SJCRH30 (cell line): ENCODE results near the gene INPP5K. TPM values are rescaled to one million over a fixed set of nuclear protein-coding genes. Genes with fewer than 3 reads are reported as not detected.

Source experiments
- DNase-seq, 2 experiments: peaks; one replicate each; pipeline ENCODE4 v3.0.0-alpha.2; 2015 to 2020
- H3K27ac ChIP-seq: fragments of 250-450 bp; sonication (Bioruptor Pico); 2 replicates; pipeline ENCODE4 v1.5.1; 2020; ENCODE audit warnings: mild to moderate bottlenecking, moderate library complexity
- H3K27me3 ChIP-seq: fragments of 250-450 bp; sonication (Bioruptor Pico); 2 replicates; pipeline ENCODE4 v1.5.1; 2020; ENCODE audit warnings: mild to moderate bottlenecking, moderate library complexity
- H3K36me3 ChIP-seq: fragments of 250-450 bp; sonication (Bioruptor Pico); 2 replicates; pipeline ENCODE4 v1.5.1; 2020; ENCODE audit warnings: mild to moderate bottlenecking, moderate library complexity
- H3K4me1 ChIP-seq: fragments of 250-450 bp; sonication (Bioruptor Pico); 2 replicates; pipeline ENCODE4 v1.5.1; 2020; ENCODE audit warnings: mild to moderate bottlenecking, moderate library complexity
- H3K4me3 ChIP-seq: fragments of 250-450 bp; sonication (Bioruptor Pico); 2 replicates; pipeline ENCODE4 v1.5.1; 2020; ENCODE audit warnings: mild to moderate bottlenecking, moderate library complexity
- H3K9me3 ChIP-seq: fragments of 250-450 bp; sonication (Bioruptor Pico); replicated peaks from 2 replicates; pipeline ENCODE4 v1.5.1; 2020; ENCODE audit warnings: mild to moderate bottlenecking, moderate library complexity
- total RNA-seq: library from RNA; depleted of rRNA; stranded (reverse); fragments of >200 nt; shearing (Covaris generic); gene quantifications from 2 replicates; pipeline ENCODE4 v1.2.3, GENCODE V29; 2014

INPP5K gene
- total RNA-seq, 1 experiment from 2014 or later = 9.7 TPM

DNA sequence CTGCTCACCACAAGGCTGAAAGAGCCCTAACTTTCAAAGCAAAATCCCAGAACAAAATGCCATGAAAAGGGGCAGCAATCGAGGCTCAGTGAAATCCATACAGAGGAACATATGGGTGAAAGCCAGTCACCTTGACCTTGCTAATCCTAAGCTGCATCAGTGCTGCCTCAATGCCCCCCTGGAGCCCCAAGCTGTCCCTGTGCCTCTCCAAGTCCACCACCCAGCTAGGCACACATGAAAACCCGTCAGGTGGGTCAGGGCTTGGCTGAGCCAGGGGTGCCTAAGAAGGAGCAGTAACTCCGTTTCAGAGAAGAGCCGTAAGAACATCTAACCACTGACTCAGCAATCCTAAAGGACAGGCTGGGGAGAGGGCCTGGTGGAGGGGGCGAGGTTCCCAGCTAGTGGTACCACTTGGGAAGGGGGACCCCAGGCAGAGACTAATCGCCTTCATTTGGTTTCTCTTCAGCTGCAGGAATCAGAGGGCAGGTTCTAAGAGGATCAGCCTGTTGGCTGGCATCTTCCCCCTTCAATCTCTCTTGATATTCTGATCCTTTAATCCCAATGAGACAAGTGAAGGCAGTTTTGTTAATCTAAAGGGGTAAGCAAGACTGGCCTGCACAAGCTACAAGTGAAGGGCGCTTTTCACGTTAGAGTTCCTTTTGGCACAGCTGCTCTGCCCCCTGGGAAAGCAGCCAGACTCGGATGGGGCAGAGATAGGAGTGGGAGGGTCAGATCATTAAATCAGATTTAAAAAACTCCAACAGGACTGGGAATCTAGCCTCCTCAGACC, 38.5 kb upstream of the INPP5K start:
- no peaks in the 10 kb centered on the region for H3K9me3 ChIP-seq
- no peak for DNase-seq
- no peak overlapping the region for H3K4me3 ChIP-seq
- H3K36me3 ChIP-seq = no peaks in the 10 kb centered on the region
- H3K27me3 ChIP-seq = no peaks in the 10 kb centered on the region
- no peaks in the 10 kb centered on the region for H3K4me1 ChIP-seq
- no peak overlapping the region for H3K27ac ChIP-seq

DNA sequence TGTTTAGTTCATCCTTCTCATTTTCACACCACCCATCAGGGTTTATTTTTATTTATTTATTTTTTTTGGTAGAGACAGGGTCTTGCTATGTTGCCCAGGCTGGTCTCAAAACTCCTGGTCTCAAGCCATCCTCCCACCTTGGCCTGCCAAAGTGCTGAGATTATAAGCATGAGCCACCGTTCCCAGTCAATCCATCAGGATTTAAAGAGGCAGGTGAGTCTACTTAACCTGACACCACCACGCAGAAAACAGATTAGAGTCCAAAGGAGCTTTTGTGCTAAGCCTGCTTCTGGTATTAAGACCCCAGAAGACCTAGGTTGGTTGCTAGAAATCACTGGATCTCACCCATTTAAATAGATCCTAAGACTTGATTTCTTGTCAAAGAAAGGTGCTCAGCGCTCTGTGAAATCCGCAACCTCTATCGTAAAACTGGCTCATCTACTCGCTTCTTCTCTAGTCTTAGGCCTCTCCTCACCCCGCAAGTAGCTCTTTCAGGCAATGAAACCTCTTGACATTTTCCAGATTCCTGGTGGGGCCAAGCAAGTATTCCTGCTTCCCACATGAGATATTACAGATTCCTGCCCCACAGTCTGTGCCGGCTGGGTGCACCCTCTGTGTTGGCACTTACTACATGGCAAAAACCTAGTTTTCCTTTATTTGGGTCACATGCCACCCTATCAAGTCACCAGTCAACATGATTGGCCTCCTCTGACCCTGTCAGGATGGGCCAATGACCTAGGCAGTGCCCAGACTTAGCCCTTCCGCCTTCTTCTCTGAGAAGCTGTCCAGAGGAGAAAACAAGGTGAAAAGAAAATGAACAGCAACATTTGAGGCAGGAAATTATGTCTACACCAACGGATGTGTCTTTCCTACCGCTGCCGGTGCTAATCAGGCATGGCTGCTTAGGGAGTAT, 37.2 kb upstream of the INPP5K start:
- no peaks in the 10 kb centered on the region for H3K36me3 ChIP-seq
- no peaks in the 10 kb centered on the region for H3K27me3 ChIP-seq
- no peak for DNase-seq
- no peak overlapping the region for H3K4me3 ChIP-seq
- no peaks in the 10 kb centered on the region for H3K9me3 ChIP-seq
- no peaks in the 10 kb centered on the region for H3K4me1 ChIP-seq
- H3K27ac ChIP-seq = no peak overlapping the region

DNA sequence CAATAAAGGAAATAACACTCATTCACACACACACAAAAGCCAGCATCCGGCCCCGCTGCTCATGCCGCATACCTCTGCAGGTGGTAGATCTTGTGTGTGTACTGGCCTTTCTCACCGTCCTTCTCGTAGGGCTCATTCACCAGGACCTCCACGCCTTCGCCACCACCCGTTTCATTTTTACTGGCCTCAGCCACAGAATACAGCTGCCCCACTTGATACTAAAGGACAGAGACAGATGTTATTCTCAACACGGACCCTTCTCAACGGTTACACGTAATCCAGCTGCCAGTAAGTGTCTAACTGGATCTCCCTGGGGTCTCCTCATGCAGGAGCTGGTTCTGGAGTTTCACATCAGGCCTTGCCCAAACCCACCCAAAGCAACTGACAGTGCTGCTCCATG, 36.5 kb upstream of the INPP5K start:
- H3K27ac ChIP-seq = no peak overlapping the region

DNA sequence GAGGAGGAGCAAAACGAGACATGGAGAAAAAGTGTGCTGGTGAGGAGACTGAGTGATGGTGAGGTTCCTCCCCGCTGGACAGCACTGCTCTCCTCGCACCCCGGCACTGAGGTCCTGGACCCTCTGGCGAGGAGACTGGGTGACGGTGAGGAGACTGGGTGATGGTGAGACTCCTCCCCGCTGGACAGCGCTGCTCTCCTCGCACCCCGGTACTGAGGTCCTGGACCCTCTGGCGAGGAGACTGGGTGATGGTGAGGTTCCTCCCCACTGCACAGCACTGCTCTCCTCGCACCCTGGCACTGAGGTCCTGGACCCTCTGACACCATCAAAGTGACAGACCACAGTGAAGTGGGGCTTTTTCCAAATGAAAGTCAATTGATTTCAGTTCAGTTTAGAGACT, 35.3 kb upstream of the INPP5K start:
- no peak overlapping the region for H3K4me3 ChIP-seq
- DNase-seq = no peak
- no peaks in the 10 kb centered on the region for H3K4me1 ChIP-seq
- no peak overlapping the region for H3K27ac ChIP-seq
- no peaks in the 10 kb centered on the region; the same call in 1 of the 2 replicates for H3K36me3 ChIP-seq
- H3K27me3 ChIP-seq = no peaks in the 10 kb centered on the region
- no peaks in the 10 kb centered on the region for H3K9me3 ChIP-seq

More for the DNA sequence above, 36.5 kb upstream of the INPP5K start:
- no peaks in the 10 kb centered on the region for H3K27me3 ChIP-seq
- DNase-seq = peak in 1 of 2 experiments; percentile 49
- no peaks in the 10 kb centered on the region for H3K36me3 ChIP-seq
- H3K4me1 ChIP-seq = no peaks in the 10 kb centered on the region
- H3K9me3 ChIP-seq = no peaks in the 10 kb centered on the region
- H3K4me3 ChIP-seq = no peak overlapping the region

DNA sequence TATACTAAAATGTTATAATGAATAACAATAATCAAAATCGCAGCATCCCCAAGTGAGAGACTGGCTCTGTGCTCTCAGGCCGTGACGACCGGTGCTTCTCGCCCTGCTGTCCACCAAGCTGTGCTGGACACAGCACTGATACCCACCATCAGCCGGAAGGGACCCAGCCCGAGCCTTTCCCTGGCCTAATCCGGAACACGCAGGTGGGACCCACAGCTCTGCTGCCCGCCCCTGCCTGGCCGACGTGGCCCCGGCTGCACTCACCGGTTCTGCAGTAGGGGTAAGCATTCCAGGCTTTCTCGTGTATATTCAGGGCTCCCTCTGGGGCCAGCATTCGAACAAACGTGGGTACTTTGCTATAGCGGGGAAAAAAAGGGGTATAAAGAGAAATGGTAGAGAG, 31.6 kb upstream of the INPP5K start:
- Histone ChIP-seq H3K27ac (no peak overlapping the region), H3K36me3 (no peaks in the 10 kb centered on the region; the same call in 1 of the 2 replicates), H3K4me1 (no peaks in the 10 kb centered on the region), H3K9me3 (no peaks in the 10 kb centered on the region), H3K27me3 (no peaks in the 10 kb centered on the region), H3K4me3 (no peak overlapping the region)
- DNase-seq = no peak

DNA sequence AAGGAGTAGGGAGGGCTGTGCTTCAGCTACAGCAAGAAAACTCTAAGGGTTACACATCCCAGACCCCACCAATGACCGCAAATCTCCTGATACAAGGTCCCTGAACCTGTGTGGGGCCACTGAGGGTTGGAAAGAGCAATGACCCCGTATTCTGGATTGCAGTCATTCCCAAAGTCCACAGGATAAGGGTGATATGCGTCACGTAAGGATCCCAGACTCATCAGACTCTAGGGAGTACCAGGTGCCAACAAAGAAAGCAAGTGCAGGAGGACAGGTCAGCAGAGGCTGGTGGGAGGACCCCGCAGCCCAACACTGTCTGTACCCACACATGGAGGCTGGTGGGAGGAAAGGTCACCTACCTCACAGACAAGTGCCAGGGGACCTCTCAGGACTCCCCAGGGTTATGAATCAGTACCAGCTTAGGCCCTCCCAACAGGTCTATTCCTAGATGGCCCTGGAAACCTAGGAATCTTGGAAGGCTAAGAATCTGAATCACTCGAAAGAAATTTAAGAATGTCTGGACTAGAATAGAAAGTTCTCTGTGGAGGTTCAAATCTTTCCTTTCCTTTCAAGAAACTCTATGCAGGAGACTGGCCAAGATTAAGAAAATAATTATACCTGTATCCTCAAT, 30.0 kb upstream of the INPP5K start:
- H3K4me1 ChIP-seq = no peaks in the 10 kb centered on the region
- H3K27ac ChIP-seq = no peak overlapping the region
- H3K9me3 ChIP-seq = no peaks in the 10 kb centered on the region
- no peak for DNase-seq
- no peak overlapping the region for H3K4me3 ChIP-seq
- no peaks in the 10 kb centered on the region; the same call in 1 of the 2 replicates for H3K36me3 ChIP-seq
- H3K27me3 ChIP-seq = no peaks in the 10 kb centered on the region

DNA sequence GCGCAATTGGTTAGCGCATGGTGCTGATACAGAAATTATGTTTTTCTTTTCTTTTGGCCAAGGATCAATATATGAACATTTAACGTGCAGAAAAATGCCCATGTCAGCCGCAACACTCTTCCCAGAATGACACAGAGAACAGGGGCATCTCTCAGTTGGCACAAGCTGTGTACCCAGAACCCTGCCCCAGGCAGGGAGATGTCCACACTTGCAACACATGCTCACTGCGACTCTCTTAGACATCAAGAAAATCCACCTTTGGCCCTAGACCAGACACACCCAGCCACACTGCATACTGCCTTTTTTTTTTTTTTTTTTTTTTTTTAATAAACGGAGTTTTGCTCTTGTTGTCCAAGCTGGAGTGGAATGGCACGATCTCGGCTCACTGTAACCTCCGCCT, 29.2 kb upstream of the INPP5K start:
- no peaks in the 10 kb centered on the region for H3K9me3 ChIP-seq
- no peaks in the 10 kb centered on the region for H3K27me3 ChIP-seq
- no peak overlapping the region for H3K27ac ChIP-seq
- H3K4me1 ChIP-seq = no peaks in the 10 kb centered on the region
- H3K36me3 ChIP-seq = no peaks in the 10 kb centered on the region; the same call in 1 of the 2 replicates
- H3K4me3 ChIP-seq = no peak overlapping the region
- no peak for DNase-seq

DNA sequence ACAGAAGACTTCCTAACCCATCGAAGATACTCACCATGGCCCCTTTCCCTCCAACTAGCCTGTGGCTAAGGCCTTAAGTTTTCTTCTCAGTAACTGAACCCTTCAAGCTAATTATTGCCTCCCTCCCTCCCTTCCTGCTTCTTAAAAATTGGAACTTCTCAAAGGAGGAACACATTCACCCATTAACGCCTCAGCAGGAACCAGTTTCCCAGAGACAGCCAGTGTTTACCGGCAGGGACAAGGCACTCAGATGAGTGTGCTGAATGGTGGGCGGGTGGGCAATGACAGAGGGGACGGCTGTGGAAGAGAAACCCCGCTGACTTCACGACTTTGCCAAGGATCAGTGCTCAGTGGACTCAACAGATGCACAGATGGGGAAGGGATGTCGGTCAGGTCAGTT, 25.9 kb upstream of the INPP5K start:
- Histone ChIP-seq H3K36me3 (peaks cover 3% of the 10 kb centered on the region; the same call in 1 of the 2 replicates), H3K27me3 (no peaks in the 10 kb centered on the region), H3K27ac (no peak overlapping the region)

DNA sequence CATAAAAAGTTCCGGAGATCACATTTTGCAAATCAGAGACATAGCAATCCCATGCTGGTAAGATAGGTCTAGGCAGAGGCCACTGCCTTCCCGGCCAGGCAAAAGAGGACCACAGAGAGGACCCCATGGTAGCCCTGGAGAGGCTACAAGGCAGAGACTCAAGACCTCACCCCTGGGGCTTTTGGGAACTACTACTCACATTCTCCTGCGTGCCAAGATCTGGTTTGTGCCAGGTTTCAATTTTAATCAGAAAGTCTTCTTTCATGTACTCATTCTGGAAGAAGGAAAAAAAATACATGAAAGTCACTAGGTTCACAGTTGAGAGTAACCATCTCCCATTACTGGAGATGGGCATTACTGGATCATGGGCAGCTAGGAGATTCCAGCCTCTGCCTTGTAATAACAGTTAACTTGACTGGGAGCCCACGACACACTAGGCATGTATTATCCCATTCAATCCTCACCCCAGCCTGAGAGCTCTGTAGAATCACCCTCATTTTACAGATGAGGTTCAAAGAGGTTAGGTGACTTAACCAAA, 25.0 kb upstream of the INPP5K start:
- H3K36me3 ChIP-seq = peaks cover 3% of the 10 kb centered on the region; the same call in 1 of the 2 replicates
- DNase-seq = no peak
- H3K27me3 ChIP-seq = no peaks in the 10 kb centered on the region
- no peak overlapping the region for H3K27ac ChIP-seq
- H3K4me1 ChIP-seq = no peaks in the 10 kb centered on the region
- no peak overlapping the region for H3K4me3 ChIP-seq
- no peaks in the 10 kb centered on the region for H3K9me3 ChIP-seq

More for the DNA sequence above, 25.9 kb upstream of the INPP5K start:
- Histone ChIP-seq H3K4me3 (no peak overlapping the region), H3K4me1 (no peaks in the 10 kb centered on the region), H3K9me3 (no peaks in the 10 kb centered on the region)
- no peak for DNase-seq

DNA sequence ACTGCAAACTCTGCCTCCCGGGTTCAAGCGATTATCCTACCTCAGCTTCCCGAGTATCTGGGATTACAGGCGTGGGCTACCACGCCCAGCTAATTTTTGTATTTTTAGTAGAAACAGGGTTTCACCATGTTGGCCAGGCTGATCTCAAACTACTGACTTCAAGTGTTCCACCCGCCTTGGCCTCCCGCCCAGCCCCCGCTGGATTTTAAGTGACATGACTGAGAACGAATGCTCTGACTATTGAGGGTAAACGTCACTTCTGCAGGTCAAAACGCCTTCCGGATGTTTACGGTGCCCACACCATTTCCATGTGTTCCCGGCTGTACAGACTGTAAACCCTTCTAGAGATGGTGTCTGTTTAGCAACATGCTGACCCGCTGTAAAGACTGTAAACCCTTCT, 23.4 kb upstream of the INPP5K start:
- H3K4me1 ChIP-seq = no peaks in the 10 kb centered on the region
- H3K36me3 ChIP-seq = peaks cover 3% of the 10 kb centered on the region; the same call in 1 of the 2 replicates
- H3K4me3 ChIP-seq = no peak overlapping the region
- no peaks in the 10 kb centered on the region for H3K27me3 ChIP-seq
- DNase-seq = no peak
- no peak overlapping the region for H3K27ac ChIP-seq
- no peaks in the 10 kb centered on the region for H3K9me3 ChIP-seq

DNA sequence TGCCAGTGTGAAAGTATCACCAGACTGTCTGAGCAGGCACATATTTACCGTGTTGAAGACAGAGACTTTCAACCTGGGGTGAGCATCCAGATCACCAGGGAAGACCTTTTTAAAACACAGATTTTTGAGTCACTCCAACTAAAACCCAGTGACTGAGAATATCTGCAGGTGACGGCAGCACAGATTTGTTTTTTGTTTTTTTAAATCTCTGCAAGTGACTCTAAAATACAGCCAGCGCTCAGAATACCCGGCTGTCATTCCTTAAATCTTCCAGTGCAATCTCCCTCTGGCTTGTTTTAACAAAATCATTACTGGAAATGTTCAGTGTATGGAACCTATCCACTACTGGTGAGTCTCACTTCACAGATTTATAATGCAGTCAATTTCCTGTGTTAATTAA, 19.3 kb upstream of the INPP5K start:
- no peaks in the 10 kb centered on the region for H3K9me3 ChIP-seq
- peaks cover 16% of the 10 kb centered on the region for H3K4me1 ChIP-seq
- H3K36me3 ChIP-seq = peaks cover 3% of the 10 kb centered on the region; the same call in 1 of the 2 replicates
- no peak for DNase-seq
- H3K27ac ChIP-seq = no peak overlapping the region
- H3K4me3 ChIP-seq = no peak overlapping the region
- no peaks in the 10 kb centered on the region for H3K27me3 ChIP-seq

DNA sequence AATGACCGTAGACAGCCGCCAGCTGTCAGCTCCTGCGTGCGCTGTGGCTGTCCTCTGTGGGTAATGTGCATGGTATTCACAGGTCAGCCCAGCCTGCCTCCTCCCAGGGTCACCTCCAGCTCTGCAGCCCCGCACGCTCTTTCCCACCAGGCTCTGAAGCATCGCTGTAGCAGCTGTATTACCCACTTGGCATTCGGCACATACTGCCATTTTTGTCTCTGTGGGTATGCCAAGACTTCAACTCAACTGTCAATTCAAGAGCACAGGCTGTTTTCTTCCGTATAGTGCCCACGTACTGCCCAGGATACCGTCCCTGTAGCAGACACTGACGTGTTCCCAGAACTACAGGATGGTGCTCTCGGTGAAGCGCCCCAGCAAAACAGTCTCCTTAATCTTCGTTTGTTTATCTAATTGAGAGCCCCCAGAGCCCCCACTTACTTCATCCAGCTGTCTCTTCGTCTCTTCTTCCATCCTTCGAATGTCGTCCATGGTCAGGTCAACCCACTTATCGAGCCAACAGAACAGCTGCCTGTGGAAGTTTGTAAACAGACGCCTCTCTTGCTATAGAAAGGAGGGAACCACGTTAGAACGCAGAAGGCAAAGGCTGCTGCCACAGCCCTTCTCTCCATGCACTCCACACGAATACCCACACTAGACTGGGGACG, 17.4 kb upstream of the INPP5K start:
- H3K36me3 ChIP-seq = peaks cover 2% of the 10 kb centered on the region; the same call in 1 of the 2 replicates
- DNase-seq = peak; percentile 62 to 78
- H3K27ac ChIP-seq = peak overlapping the region; percentile 20; the same call in 1 of the 2 replicates

DNA sequence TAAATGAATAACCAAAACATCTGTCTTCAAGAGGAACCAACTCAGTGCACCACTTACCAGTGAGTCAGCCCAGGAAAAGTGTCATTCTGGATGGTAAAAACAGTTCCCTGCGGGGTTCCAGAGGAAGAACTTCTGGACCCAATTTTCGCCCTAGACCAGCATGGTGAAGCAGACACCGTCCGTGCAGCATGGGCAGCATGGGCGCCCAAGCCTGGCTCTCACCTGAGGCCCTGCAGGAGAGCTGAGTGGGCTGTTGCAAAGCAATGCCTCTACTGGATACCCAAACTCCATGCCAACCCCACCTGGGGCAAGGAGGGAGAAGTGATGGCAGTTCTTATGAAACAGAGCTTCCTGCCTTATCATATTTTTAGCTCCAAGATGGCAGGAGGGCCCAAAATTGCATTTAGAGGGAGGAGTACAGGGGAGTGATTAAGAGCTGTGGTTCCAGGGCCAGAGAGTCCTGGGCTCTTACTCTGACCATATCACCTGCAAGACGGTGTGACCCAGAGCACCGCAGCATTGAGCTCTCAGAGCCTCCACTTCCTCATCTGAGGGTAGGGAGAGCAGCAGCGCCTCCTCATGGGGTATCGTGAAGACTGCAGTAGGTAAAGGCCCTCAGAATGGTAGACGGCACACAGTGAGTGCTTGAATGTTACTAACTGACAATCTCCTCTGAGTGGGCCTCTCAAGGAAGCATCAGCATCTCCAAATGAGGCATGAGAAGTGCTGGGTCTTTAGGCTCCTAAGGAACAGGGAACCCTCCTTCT, 16.6 kb upstream of the INPP5K start:
- H3K27ac ChIP-seq = 0 out of 2 replicates have a peak overlapping the region, but pooled peaks have one; percentile 7

More for the DNA sequence above, 17.4 kb upstream of the INPP5K start:
- peaks cover 16% of the 10 kb centered on the region for H3K4me1 ChIP-seq
- no peaks in the 10 kb centered on the region for H3K9me3 ChIP-seq
- H3K4me3 ChIP-seq = no peak overlapping the region
- no peaks in the 10 kb centered on the region for H3K27me3 ChIP-seq

More for the DNA sequence above, 16.6 kb upstream of the INPP5K start:
- Histone ChIP-seq H3K36me3 (no peaks in the 10 kb centered on the region; the same call in 1 of the 2 replicates), H3K4me1 (peaks cover 16% of the 10 kb centered on the region), H3K4me3 (no peak overlapping the region), H3K9me3 (no peaks in the 10 kb centered on the region), H3K27me3 (no peaks in the 10 kb centered on the region)
- peak; percentile 28 to 58 for DNase-seq
